ENCODE data around the gene ZFR. TPM values are rescaled to one million over a fixed set of nuclear protein-coding genes. Genes with fewer than 3 reads are reported as not detected.

Gene ZFR
- total RNA-seq, 1 experiment from 2014 or later = 62.4 TPM

DNA sequence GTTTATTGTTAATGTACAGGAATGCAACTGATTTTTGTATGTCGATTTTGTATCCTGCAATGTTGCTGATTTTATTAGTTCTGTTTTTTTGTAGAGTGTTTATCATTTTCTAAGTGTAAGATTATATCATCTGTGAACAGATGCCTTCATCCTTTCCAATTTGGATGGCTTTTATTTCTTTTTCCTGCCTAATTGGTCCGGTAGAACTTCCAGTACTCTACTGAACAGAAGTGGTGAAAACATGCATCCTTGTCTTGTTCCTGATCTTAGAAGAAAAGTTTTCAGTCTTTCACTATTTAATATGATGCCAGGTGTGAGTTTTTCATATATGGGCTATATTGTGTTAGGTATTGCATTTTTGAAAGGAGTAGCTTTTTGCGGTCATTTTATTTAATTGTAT is 42.5 kb upstream of the ZFR start:
- no peaks in the 10 kb centered on the region for H3K9me3 ChIP-seq (ENCODE audit: control insufficient read depth, low read depth, low read length)
- H2BK20ac ChIP-seq (ENCODE audit: low read depth, low read length, poor library complexity, severe bottlenecking) = no peak overlapping the region
- no peaks in the 10 kb centered on the region; the same call in 1 of the 2 replicates for H3K27me3 Mint-ChIP-seq (ENCODE audit: low read depth)
- no peak overlapping the region for H3K56ac ChIP-seq (ENCODE audit: insufficient read length, low read depth, low read length)
- no peak overlapping the region for H3K4ac ChIP-seq (ENCODE audit: low read depth, low read length)
- no peak overlapping the region for H3T11ph ChIP-seq (ENCODE audit: low read length)
- peaks cover 5 to 8% of the 10 kb centered on the region in 2 experiments for H3K4me1 Mint-ChIP-seq
- H3K4me2 ChIP-seq (ENCODE audit: insufficient read depth, insufficient read length, low read length) = no peak overlapping the region
- no peaks in the 10 kb centered on the region for H3K27me3 ChIP-seq (ENCODE audit: insufficient read depth, low read length)
- no peaks in the 10 kb centered on the region for H3K36me3 Mint-ChIP-seq (ENCODE audit: insufficient read depth in 1 of 3, low read depth in 3 of 3)
- H3K23ac ChIP-seq (ENCODE audit: insufficient read length, low read depth, low read length) = no peak overlapping the region
- H3K9me3 Mint-ChIP-seq = no peaks in the 10 kb centered on the region
- H3K79me1 ChIP-seq (ENCODE audit: insufficient read depth, low read depth, low read length, poor library complexity, severe bottlenecking) = no peaks in the 10 kb centered on the region
- H4K8ac ChIP-seq (replicated peaks; ENCODE audit: insufficient read length, low read depth, low read length) = no peak overlapping the region
- no peaks in the 10 kb centered on the region for H4K20me1 ChIP-seq (ENCODE audit: control insufficient read depth, insufficient read depth, insufficient read length)
- no peak overlapping the region for H2AK5ac ChIP-seq (ENCODE audit: insufficient read length, low read length)
- H4K5ac ChIP-seq (ENCODE audit: insufficient read length, low read depth, low read length) = no peak overlapping the region
- no peaks in the 10 kb centered on the region for H3K79me2 ChIP-seq (ENCODE audit: insufficient read depth, low read length)
- H3K9ac ChIP-seq (ENCODE audit: extremely low read depth, insufficient read length, low read length) = no peak overlapping the region
- no peak overlapping the region for H2BK5ac ChIP-seq (ENCODE audit: insufficient read length, low read length)
- H4K91ac ChIP-seq (ENCODE audit: insufficient read length, low read depth, low read length) = no peak overlapping the region
- H3K23me2 ChIP-seq (ENCODE audit: insufficient read length, low read depth, low read length, poor library complexity, severe bottlenecking) = no peaks in the 10 kb centered on the region
- no peak overlapping the region for H3K27ac ChIP-seq (ENCODE audit: insufficient read length, low read depth, low read length)
- no peak overlapping the region for H2BK12ac ChIP-seq (ENCODE audit: insufficient read length, low read depth, low read length)
- no peak overlapping the region for H2BK15ac ChIP-seq (ENCODE audit: low read depth, low read length)
- H2AFZ ChIP-seq (ENCODE audit: low read length) = no peak overlapping the region
- no CpG with 5 or more reads among the region's 3 CpGs for WGBS (ENCODE audit: extremely low coverage, insufficient read length, low lambda C conversion rate)
- no peak for DNase-seq
- no peak overlapping the region for H2BK120ac ChIP-seq (ENCODE audit: low read depth, low read length, poor library complexity, severe bottlenecking)
- no peak overlapping the region for H3K4me3 Mint-ChIP-seq
- H3K27ac Mint-ChIP-seq = no peak overlapping the region
- H3K18ac ChIP-seq (ENCODE audit: insufficient read length, low read depth, low read length) = no peak overlapping the region
- H3K14ac ChIP-seq (ENCODE audit: insufficient read depth, low read length) = no peak overlapping the region
- H3K4me1 ChIP-seq (ENCODE audit: insufficient read depth, low read length) = no peaks in the 10 kb centered on the region
- TF ChIP-seq CTCF (conservative IDR thresholded peaks at IDR 0.05) = no peak
